ENCODE results near the gene PLA2G2F.

DNA sequence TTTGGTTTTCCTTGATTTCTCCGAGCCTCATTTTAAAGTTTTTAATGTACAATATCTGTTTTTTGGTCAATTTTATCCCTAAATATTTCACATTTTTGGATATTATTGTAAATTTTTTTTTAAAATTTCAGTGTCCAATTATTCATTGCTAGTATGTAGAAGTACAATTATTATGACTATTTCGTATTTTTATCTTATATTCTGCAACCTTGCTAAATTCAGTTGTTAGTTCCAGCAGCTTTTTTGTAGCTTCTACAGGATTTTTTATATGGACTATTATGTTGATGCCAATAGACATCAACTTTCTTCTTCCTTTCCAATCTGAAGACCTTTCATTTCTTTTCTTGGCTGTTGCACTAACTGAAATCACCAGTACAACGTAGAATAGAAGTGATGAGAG is 4.1 kb upstream of the PLA2G2F start:
- no peak for TF ChIP-seq EZH2 (IDR thresholded peaks at IDR 0.05; ENCODE audit: borderline replicate concordance)
- TF ChIP-seq, protein P1, sequence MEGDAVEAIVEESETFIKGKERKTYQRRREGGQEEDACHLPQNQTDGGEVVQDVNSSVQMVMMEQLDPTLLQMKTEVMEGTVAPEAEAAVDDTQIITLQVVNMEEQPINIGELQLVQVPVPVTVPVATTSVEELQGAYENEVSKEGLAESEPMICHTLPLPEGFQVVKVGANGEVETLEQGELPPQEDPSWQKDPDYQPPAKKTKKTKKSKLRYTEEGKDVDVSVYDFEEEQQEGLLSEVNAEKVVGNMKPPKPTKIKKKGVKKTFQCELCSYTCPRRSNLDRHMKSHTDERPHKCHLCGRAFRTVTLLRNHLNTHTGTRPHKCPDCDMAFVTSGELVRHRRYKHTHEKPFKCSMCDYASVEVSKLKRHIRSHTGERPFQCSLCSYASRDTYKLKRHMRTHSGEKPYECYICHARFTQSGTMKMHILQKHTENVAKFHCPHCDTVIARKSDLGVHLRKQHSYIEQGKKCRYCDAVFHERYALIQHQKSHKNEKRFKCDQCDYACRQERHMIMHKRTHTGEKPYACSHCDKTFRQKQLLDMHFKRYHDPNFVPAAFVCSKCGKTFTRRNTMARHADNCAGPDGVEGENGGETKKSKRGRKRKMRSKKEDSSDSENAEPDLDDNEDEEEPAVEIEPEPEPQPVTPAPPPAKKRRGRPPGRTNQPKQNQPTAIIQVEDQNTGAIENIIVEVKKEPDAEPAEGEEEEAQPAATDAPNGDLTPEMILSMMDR (IDR thresholded peaks at IDR 0.05; ENCODE audit: poor library complexity), result no peak

All from hepatocyte (in vitro differentiated cells).